ENCODE results near the gene MAML2. TPM values are rescaled to one million over a fixed set of nuclear protein-coding genes. Genes with fewer than 3 reads are reported as not detected.
A peak's percentile ranks its signal among the peaks of the same experiment; 100 is the strongest.

The MAML2 gene
- total RNA-seq, 2 experiments from 2014 or later: 0.15 to 1.0 TPM

DNA sequence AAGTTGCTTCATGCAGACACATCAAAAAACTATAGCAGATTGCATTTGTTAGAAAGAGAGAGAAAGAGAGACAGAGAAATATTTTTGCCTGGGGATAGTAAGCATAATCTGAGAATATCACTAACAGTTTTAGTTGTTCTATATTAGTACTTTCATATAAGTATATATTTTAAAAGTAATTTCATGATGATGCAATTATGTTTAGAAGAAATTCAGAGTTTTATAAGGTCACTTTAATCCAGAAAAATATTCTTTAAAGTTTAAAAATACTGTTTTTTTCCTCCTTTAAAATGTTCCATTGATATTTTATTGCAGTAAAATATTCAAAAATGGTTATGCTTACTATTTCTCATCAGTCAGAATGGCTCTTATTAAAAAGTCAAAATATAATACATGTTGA, 332.3 kb downstream of the MAML2 start:
- Histone ChIP-seq H3K27ac (ENCODE audit: low read depth, low read length, poor library complexity, severe bottlenecking) (no peak overlapping the region), H3K4me2 (ENCODE audit: low read length) (no peak overlapping the region), H3K9me3 (ENCODE audit: low read length) (no peaks in the 10 kb centered on the region), H3K9me2 (ENCODE audit: insufficient read depth, low read length) (no peaks in the 10 kb centered on the region), H3K79me2 (ENCODE audit: insufficient read depth, low read depth, low read length) (no peaks in the 10 kb centered on the region), H2AFZ (ENCODE audit: low read length) (no peak overlapping the region; the same call in 1 of the 2 replicates), H3K36me3 (ENCODE audit: insufficient read depth, low read length) (no peaks in the 10 kb centered on the region), H4K20me1 (ENCODE audit: insufficient read depth, low read length) (no peaks in the 10 kb centered on the region), H3K4me1 (ENCODE audit: insufficient read depth, low read length, poor library complexity, severe bottlenecking) (peaks cover 36% of the 10 kb centered on the region), H3K4me3 (ENCODE audit: low read depth, low read length, poor library complexity, severe bottlenecking) (no peak overlapping the region)
- ChIA-PET POLR2A (no interaction called here), CTCF (ENCODE audit: unreplicated experiment) (interaction anchor here (0.6 kb wide), 1 partner anchor 426 kb away, joined by 5 read pairs; no protein-coding TSS in a partner anchor)
- intact Hi-C loops (cut with micrococcal nuclease; ENCODE audit: unreplicated experiment): loop anchor here (5.0 kb wide), 1 partner anchor 232 kb away; no protein-coding TSS in a partner anchor
- BruUV-seq (replicated peaks): no TSS peak
- DNase-seq (ENCODE audit: low spot score): no peak
- TF ChIP-seq CTCF (conservative IDR thresholded peaks at IDR 0.05; ENCODE audit: low read length): no peak
- no peak for TF ChIP-seq EZH2phosphoT487 (IDR thresholded peaks at IDR 0.05; ENCODE audit: borderline replicate concordance, low read depth, low read length)

GRCh38 chr11:96008161-96008720, 334.8 kb downstream of the MAML2 start:
- Histone ChIP-seq H3K9me3 (ENCODE audit: low read length) (no peaks in the 10 kb centered on the region), H3K79me2 (ENCODE audit: insufficient read depth, low read depth, low read length) (no peaks in the 10 kb centered on the region), H3K4me3 (ENCODE audit: low read depth, low read length, poor library complexity, severe bottlenecking) (no peak overlapping the region), H2AFZ (ENCODE audit: low read length) (0 out of 2 replicates have a peak overlapping the region, but pooled peaks have one; percentile 37), H3K4me2 (ENCODE audit: low read length) (no peak overlapping the region), H4K20me1 (ENCODE audit: insufficient read depth, low read length) (no peaks in the 10 kb centered on the region), H3K9me2 (ENCODE audit: insufficient read depth, low read length) (no peaks in the 10 kb centered on the region), H3K27ac (ENCODE audit: low read depth, low read length, poor library complexity, severe bottlenecking) (no peak overlapping the region), H3K36me3 (ENCODE audit: insufficient read depth, low read length) (no peaks in the 10 kb centered on the region), H3K4me1 (ENCODE audit: insufficient read depth, low read length, poor library complexity, severe bottlenecking) (peaks cover 24% of the 10 kb centered on the region)
- DNase-seq (ENCODE audit: low spot score): no peak
- BruUV-seq (replicated peaks): no TSS peak
- ChIA-PET POLR2A (interaction anchor here (0.6 kb wide), 1 partner anchor 388 kb away, joined by 4 read pairs; no protein-coding TSS in a partner anchor), CTCF (ENCODE audit: unreplicated experiment) (no interaction called here)
- intact Hi-C loops (cut with micrococcal nuclease; ENCODE audit: unreplicated experiment): no loop called here
- TF ChIP-seq EZH2phosphoT487 (IDR thresholded peaks at IDR 0.05; ENCODE audit: borderline replicate concordance, low read depth, low read length): no peak
- no peak for TF ChIP-seq CTCF (conservative IDR thresholded peaks at IDR 0.05; ENCODE audit: low read length)

GRCh38 chr11:96006037-96006436, 337.0 kb downstream of the MAML2 start:
- no TSS peak for BruUV-seq (replicated peaks)
- TF ChIP-seq EZH2phosphoT487 (IDR thresholded peaks at IDR 0.05; ENCODE audit: borderline replicate concordance, low read depth, low read length): no peak
- TF ChIP-seq CTCF (conservative IDR thresholded peaks at IDR 0.05; ENCODE audit: low read length): no peak
- intact Hi-C loops (cut with micrococcal nuclease; ENCODE audit: unreplicated experiment): no loop called here
- peaks cover 2% of the 10 kb centered on the region for H3K4me1 ChIP-seq (ENCODE audit: insufficient read depth, low read length, poor library complexity, severe bottlenecking)
- H3K27ac ChIP-seq (ENCODE audit: low read depth, low read length, poor library complexity, severe bottlenecking): no peak overlapping the region
- H3K4me3 ChIP-seq (ENCODE audit: low read depth, low read length, poor library complexity, severe bottlenecking): no peak overlapping the region
- ChIA-PET POLR2A (interaction anchor here (1.0 kb wide), 1 partner anchor 11 kb away, joined by 3 read pairs; no protein-coding TSS in a partner anchor), CTCF (ENCODE audit: unreplicated experiment) (no interaction called here)
- no peaks in the 10 kb centered on the region for H4K20me1 ChIP-seq (ENCODE audit: insufficient read depth, low read length)
- no peak overlapping the region for H2AFZ ChIP-seq (ENCODE audit: low read length)
- H3K79me2 ChIP-seq (ENCODE audit: insufficient read depth, low read depth, low read length): no peaks in the 10 kb centered on the region
- H3K9me2 ChIP-seq (ENCODE audit: insufficient read depth, low read length): no peaks in the 10 kb centered on the region
- DNase-seq (ENCODE audit: low spot score): no peak
- no peak overlapping the region for H3K4me2 ChIP-seq (ENCODE audit: low read length)
- H3K9me3 ChIP-seq (ENCODE audit: low read length): no peaks in the 10 kb centered on the region
- no peaks in the 10 kb centered on the region for H3K36me3 ChIP-seq (ENCODE audit: insufficient read depth, low read length)
